Measurements from ENCODE around the gene RHOH. TPM values are rescaled to one million over a fixed set of nuclear protein-coding genes. Genes with fewer than 3 reads are reported as not detected.

RHOH gene
- total and polyA plus RNA-seq, 10 of the 15 experiments (the other 5 are each of a cell fraction or from before 2014, with no cell fraction given) = 46.5 to 120 (median 57.9) TPM

DNA sequence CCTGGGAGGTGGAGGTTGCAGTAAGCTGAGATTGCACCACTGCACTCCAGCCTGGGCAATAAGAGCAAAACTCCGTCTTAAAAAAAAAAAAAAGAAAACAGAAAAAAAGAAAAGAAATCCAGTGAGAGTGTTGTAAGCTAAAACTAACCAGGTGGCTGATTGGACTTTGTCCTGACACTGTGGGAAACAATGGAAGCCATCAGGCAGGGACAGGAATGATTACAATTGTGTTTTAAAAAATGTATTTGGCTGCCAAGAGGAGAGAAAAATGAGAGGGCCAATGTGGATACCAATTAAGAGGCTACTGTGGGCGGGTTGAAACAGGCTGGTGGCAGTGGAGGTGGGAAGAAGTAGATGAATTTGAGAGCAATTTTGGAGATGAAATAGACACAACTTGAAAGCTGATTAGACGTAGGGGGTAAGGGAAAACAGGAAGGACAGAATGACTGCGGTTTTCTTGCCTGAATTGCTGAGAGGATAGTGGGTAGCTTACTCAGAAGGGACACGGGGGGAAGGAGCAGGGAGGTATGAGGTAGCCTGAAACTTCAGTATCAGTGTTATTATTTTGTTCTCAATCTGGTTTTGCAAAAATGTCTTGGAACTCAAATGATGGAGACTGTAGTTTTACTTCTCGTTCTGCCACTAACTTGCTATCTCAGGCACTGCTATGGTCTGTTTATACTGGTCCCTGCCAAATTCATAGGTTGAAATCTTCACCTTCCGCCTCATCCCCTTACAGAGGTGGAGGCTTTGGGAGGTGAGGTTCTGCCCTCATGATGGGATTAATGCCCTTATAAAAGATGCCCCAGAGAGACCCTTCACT, 92.7 kb downstream of the RHOH start (continued):
- TF ChIP-seq, protein P1, sequence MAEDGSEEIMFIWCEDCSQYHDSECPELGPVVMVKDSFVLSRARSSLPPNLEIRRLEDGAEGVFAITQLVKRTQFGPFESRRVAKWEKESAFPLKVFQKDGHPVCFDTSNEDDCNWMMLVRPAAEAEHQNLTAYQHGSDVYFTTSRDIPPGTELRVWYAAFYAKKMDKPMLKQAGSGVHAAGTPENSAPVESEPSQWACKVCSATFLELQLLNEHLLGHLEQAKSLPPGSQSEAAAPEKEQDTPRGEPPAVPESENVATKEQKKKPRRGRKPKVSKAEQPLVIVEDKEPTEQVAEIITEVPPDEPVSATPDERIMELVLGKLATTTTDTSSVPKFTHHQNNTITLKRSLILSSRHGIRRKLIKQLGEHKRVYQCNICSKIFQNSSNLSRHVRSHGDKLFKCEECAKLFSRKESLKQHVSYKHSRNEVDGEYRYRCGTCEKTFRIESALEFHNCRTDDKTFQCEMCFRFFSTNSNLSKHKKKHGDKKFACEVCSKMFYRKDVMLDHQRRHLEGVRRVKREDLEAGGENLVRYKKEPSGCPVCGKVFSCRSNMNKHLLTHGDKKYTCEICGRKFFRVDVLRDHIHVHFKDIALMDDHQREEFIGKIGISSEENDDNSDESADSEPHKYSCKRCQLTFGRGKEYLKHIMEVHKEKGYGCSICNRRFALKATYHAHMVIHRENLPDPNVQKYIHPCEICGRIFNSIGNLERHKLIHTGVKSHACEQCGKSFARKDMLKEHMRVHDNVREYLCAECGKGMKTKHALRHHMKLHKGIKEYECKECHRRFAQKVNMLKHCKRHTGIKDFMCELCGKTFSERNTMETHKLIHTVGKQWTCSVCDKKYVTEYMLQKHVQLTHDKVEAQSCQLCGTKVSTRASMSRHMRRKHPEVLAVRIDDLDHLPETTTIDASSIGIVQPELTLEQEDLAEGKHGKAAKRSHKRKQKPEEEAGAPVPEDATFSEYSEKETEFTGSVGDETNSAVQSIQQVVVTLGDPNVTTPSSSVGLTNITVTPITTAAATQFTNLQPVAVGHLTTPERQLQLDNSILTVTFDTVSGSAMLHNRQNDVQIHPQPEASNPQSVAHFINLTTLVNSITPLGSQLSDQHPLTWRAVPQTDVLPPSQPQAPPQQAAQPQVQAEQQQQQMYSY (CRISPR knock-in tag; IDR thresholded peaks at IDR 0.05) = no peak
- TF ChIP-seq IKZF1 (conservative IDR thresholded peaks at IDR 0.05) (peak; percentile 60), CBX5 (IDR thresholded peaks at IDR 0.05; ENCODE audit: low read depth) (no peak), CHD1 (IDR thresholded peaks at IDR 0.05; ENCODE audit: low read depth, low read length) (no peak), ZNF622 (IDR thresholded peaks at IDR 0.05) (no peak), TCF12 (IDR thresholded peaks at IDR 0.05; ENCODE audit: low read depth, low read length) (no peak), SIN3A (IDR thresholded peaks at IDR 0.05; ENCODE audit: low read depth, low read length) (no peak), MTA3 (IDR thresholded peaks at IDR 0.05; ENCODE audit: borderline replicate concordance, low read length) (no peak), POLR2AphosphoS5 (IDR thresholded peaks at IDR 0.05; ENCODE audit: low read length) (no peak), ZSCAN29 (IDR thresholded peaks at IDR 0.05) (no peak)
- TF ChIP-seq, protein P2, sequence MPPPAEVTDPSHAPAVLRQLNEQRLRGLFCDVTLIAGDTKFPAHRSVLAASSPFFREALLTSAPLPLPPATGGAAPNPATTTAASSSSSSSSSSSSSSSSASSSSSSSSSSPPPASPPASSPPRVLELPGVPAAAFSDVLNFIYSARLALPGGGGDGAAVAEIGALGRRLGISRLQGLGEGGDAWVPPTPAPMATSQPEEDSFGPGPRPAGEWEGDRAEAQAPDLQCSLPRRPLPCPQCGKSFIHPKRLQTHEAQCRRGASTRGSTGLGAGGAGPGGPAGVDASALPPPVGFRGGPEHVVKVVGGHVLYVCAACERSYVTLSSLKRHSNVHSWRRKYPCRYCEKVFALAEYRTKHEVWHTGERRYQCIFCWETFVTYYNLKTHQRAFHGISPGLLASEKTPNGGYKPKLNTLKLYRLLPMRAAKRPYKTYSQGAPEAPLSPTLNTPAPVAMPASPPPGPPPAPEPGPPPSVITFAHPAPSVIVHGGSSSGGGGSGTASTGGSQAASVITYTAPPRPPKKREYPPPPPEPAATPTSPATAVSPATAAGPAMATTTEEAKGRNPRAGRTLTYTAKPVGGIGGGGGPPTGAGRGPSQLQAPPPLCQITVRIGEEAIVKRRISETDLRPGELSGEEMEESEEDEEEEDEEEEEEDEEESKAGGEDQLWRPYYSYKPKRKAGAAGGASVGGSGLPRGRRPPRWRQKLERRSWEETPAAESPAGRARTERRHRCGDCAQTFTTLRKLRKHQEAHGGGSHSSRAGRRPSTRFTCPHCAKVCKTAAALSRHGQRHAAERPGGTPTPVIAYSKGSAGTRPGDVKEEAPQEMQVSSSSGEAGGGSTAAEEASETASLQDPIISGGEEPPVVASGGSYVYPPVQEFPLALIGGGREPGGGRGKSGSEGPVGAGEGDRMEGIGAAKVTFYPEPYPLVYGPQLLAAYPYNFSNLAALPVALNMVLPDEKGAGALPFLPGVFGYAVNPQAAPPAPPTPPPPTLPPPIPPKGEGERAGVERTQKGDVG (CRISPR knock-in tag; IDR thresholded peaks at IDR 0.05) = no peak
- TF ChIP-seq, protein P3, sequence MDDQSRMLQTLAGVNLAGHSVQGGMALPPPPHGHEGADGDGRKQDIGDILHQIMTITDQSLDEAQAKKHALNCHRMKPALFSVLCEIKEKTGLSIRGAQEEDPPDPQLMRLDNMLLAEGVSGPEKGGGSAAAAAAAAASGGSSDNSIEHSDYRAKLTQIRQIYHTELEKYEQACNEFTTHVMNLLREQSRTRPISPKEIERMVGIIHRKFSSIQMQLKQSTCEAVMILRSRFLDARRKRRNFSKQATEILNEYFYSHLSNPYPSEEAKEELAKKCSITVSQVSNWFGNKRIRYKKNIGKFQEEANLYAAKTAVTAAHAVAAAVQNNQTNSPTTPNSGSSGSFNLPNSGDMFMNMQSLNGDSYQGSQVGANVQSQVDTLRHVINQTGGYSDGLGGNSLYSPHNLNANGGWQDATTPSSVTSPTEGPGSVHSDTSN (IDR thresholded peaks at IDR 0.05; ENCODE audit: insufficient replicate concordance, low read depth, low read length) = no peak
- TF ChIP-seq, protein P4, sequence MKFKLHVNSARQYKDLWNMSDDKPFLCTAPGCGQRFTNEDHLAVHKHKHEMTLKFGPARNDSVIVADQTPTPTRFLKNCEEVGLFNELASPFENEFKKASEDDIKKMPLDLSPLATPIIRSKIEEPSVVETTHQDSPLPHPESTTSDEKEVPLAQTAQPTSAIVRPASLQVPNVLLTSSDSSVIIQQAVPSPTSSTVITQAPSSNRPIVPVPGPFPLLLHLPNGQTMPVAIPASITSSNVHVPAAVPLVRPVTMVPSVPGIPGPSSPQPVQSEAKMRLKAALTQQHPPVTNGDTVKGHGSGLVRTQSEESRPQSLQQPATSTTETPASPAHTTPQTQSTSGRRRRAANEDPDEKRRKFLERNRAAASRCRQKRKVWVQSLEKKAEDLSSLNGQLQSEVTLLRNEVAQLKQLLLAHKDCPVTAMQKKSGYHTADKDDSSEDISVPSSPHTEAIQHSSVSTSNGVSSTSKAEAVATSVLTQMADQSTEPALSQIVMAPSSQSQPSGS (IDR thresholded peaks at IDR 0.05; ENCODE audit: low read length) = peak; percentile 34; the same call in 1 of the 2 replicates
- TF ChIP-seq, protein P5, sequence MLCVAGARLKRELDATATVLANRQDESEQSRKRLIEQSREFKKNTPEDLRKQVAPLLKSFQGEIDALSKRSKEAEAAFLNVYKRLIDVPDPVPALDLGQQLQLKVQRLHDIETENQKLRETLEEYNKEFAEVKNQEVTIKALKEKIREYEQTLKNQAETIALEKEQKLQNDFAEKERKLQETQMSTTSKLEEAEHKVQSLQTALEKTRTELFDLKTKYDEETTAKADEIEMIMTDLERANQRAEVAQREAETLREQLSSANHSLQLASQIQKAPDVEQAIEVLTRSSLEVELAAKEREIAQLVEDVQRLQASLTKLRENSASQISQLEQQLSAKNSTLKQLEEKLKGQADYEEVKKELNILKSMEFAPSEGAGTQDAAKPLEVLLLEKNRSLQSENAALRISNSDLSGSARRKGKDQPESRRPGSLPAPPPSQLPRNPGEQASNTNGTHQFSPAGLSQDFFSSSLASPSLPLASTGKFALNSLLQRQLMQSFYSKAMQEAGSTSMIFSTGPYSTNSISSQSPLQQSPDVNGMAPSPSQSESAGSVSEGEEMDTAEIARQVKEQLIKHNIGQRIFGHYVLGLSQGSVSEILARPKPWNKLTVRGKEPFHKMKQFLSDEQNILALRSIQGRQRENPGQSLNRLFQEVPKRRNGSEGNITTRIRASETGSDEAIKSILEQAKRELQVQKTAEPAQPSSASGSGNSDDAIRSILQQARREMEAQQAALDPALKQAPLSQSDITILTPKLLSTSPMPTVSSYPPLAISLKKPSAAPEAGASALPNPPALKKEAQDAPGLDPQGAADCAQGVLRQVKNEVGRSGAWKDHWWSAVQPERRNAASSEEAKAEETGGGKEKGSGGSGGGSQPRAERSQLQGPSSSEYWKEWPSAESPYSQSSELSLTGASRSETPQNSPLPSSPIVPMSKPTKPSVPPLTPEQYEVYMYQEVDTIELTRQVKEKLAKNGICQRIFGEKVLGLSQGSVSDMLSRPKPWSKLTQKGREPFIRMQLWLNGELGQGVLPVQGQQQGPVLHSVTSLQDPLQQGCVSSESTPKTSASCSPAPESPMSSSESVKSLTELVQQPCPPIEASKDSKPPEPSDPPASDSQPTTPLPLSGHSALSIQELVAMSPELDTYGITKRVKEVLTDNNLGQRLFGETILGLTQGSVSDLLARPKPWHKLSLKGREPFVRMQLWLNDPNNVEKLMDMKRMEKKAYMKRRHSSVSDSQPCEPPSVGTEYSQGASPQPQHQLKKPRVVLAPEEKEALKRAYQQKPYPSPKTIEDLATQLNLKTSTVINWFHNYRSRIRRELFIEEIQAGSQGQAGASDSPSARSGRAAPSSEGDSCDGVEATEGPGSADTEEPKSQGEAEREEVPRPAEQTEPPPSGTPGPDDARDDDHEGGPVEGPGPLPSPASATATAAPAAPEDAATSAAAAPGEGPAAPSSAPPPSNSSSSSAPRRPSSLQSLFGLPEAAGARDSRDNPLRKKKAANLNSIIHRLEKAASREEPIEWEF (IDR thresholded peaks at IDR 0.05; ENCODE audit: insufficient replicate concordance, low read depth, low read length) = no peak

All from GM12878 (cell line).